H1 (cell line): ENCODE data around the gene MXD1. TPM values are rescaled to one million over a fixed set of nuclear protein-coding genes. Genes with fewer than 3 reads are reported as not detected.

Experiments used
- CTCF ChIA-PET: fragments of 300-600 bp; sonication (Branson Sonifier 250); formaldehyde crosslinking; loops from one replicate; lab custom pipeline; 2021; ENCODE audit not compliant: partially characterized antibody; lab: Charles Lee
- POLR2A ChIA-PET: fragments of 300-600 bp; sonication (Branson Sonifier 250); formaldehyde crosslinking; loops from one replicate; lab custom pipeline; 2021; ENCODE audit warnings: inconsistent platforms; ENCODE audit not compliant: partially characterized antibody; lab: Charles Lee
- DNase-seq, 2 experiments: peaks; one replicate each; pipeline versions ENCODE4 v3.0.0 to v3.0.0-alpha.2; 2010 to 2022; ENCODE audit warnings: low spot score in 2 of 2, low read depth in 1 of 2, mixed read lengths in 1 of 2
- FAIRE-seq: peaks from 2 replicates; lab custom pipeline; 2011; peaks lifted over from hg19 to GRCh38; lab: Jason Lieb, UNC
- H2AFZ ChIP-seq: 2 replicates; pipeline ENCODE4 v1.8.1; 2012; ENCODE audit warnings: low read length, inconsistent platforms
- H2AK5ac ChIP-seq: 2 replicates; pipeline ENCODE4 v1.6.1; 2013; ENCODE audit warnings: low read depth, low read length
- H2BK120ac ChIP-seq: replicated peaks from 2 replicates; pipeline ENCODE3; 2013; ENCODE audit warnings: low read depth, low read length, inconsistent platforms
- H2BK12ac ChIP-seq: 2 replicates; pipeline ENCODE4 v1.6.1; 2013; ENCODE audit warnings: low read depth, low read length
- H2BK15ac ChIP-seq: 2 replicates; pipeline ENCODE4 v1.6.1; 2013; ENCODE audit warnings: low read length
- H2BK20ac ChIP-seq: 2 replicates; pipeline ENCODE4 v1.6.1; 2013; ENCODE audit warnings: low read length
- H2BK5ac ChIP-seq: 2 replicates; pipeline ENCODE4 v1.6.1; 2013; ENCODE audit warnings: low read depth, low read length
- H3K14ac ChIP-seq: 2 replicates; pipeline ENCODE4 v1.6.1; 2013; ENCODE audit warnings: inconsistent platforms; ENCODE audit not compliant: insufficient read length
- H3K18ac ChIP-seq: 2 replicates; pipeline ENCODE4 v1.6.1; 2013; ENCODE audit warnings: low read length; ENCODE audit errors: extremely low read depth
- H3K23ac ChIP-seq: 2 replicates; pipeline ENCODE4 v1.6.1; 2013; ENCODE audit warnings: inconsistent platforms; ENCODE audit not compliant: insufficient read length
- H3K23me2 ChIP-seq: 2 replicates; pipeline ENCODE4 v1.6.1; 2013; ENCODE audit warnings: low read depth, low read length
- H3K27ac ChIP-seq: 2 replicates; pipeline ENCODE4 v1.6.1; 2011; ENCODE audit warnings: low read depth, low read length, inconsistent platforms
- H3K27me3 ChIP-seq, 4 experiments: replicated peaks in 1 of 4; 1 replicate in 1 of 4; 2 replicates in 3 of 4; pipeline versions ENCODE4 v1.6.1 to v1.8.1; 2011 to 2013; ENCODE audit warnings: low read length in 3 of 4, mild to moderate bottlenecking in 3 of 4, inconsistent platforms in 2 of 4, mixed read lengths in 2 of 4, moderate library complexity in 1 of 4; ENCODE audit not compliant: control insufficient read depth in 3 of 4, insufficient read depth in 3 of 4; ENCODE audit errors: extremely low read depth in 1 of 4
- H3K36me3 ChIP-seq, 4 experiments: 2 replicates each; pipeline versions ENCODE4 v1.6.1 to v1.8.1; 2011 to 2013; ENCODE audit warnings: mild to moderate bottlenecking in 4 of 4, low read length in 3 of 4, moderate library complexity in 2 of 4, control low read depth in 1 of 4, inconsistent platforms in 1 of 4; ENCODE audit not compliant: insufficient read depth in 4 of 4, control insufficient read depth in 2 of 4
- H3K4ac ChIP-seq: replicated peaks from 2 replicates; pipeline ENCODE3; 2013; ENCODE audit warnings: low read length, low read depth, mixed read lengths, inconsistent platforms; ENCODE audit not compliant: insufficient read length
- H3K4me1 ChIP-seq, 4 experiments: replicated peaks in 1 of 4; 1 replicate in 1 of 4; 2 replicates in 3 of 4; pipeline versions ENCODE4 v1.6.1 to v1.8.1; 2011 to 2013; ENCODE audit warnings: low read length in 3 of 4, inconsistent platforms in 2 of 4, mixed read lengths in 1 of 4; ENCODE audit not compliant: insufficient read depth in 4 of 4, control insufficient read depth in 3 of 4
- H3K4me2 ChIP-seq, 2 experiments: 2 replicates each; pipeline versions ENCODE4 v1.6.1 to v1.8.1; 2011 to 2013; ENCODE audit warnings: low read depth in 2 of 2, low read length in 2 of 2, control low read depth in 1 of 2, inconsistent platforms in 1 of 2, mild to moderate bottlenecking in 1 of 2; ENCODE audit not compliant: insufficient read depth in 1 of 2
- H3K4me3 ChIP-seq, 4 experiments: fragments of 200-600, 300-600 bp in 1 of 4; sonication (generic), shearing (Covaris generic), sonication (Bioruptor Twin) in 1 of 4; 2 replicates each; pipeline versions ENCODE4 v1.5.1 to v1.8.1; 2011 to 2016; ENCODE audit warnings: low read length in 4 of 4, low read depth in 3 of 4, control low read depth in 2 of 4, inconsistent platforms in 2 of 4, mild to moderate bottlenecking in 2 of 4, mixed read lengths in 1 of 4, moderate library complexity in 1 of 4; ENCODE audit not compliant: insufficient read depth in 2 of 4; ENCODE audit errors: extremely low read depth in 1 of 4
- H3K56ac ChIP-seq: replicated peaks from 2 replicates; pipeline ENCODE3; 2013; ENCODE audit warnings: low read depth, mild to moderate bottlenecking, mixed read lengths, low read length, inconsistent platforms; ENCODE audit not compliant: insufficient read length
- H3K79me1 ChIP-seq: 2 replicates; pipeline ENCODE4 v1.6.1; 2013; ENCODE audit warnings: low read depth, low read length, control low read depth
- H3K79me2 ChIP-seq, 2 experiments: 2 replicates each; pipeline versions ENCODE4 v1.6.1 to v1.8.1; 2012 to 2013; ENCODE audit warnings: low read length in 2 of 2, mild to moderate bottlenecking in 2 of 2, inconsistent platforms in 1 of 2; ENCODE audit not compliant: insufficient read depth in 2 of 2, control insufficient read depth in 1 of 2
- H3K9ac ChIP-seq, 4 experiments: replicated peaks in 1 of 4; 1 replicate in 1 of 4; 2 replicates in 3 of 4; pipeline versions ENCODE4 v1.6.1 to v1.8.1; 2011 to 2013; ENCODE audit warnings: low read depth in 3 of 4, low read length in 3 of 4, control low read depth in 2 of 4, mild to moderate bottlenecking in 2 of 4, moderate library complexity in 2 of 4, inconsistent platforms in 1 of 4; ENCODE audit errors: extremely low read depth in 1 of 4
- H3K9me3 ChIP-seq, 2 experiments: 2 replicates each; pipeline versions ENCODE4 v1.6.1 to v1.8.1; 2012 to 2013; ENCODE audit warnings: mild to moderate bottlenecking in 2 of 2, moderate library complexity in 2 of 2, control low read depth in 1 of 2, inconsistent platforms in 1 of 2, low read depth in 1 of 2, low read length in 1 of 2, mixed read lengths in 1 of 2; ENCODE audit not compliant: insufficient read depth in 2 of 2
- H4K20me1 ChIP-seq, 2 experiments: replicated peaks in 1 of 2; 2 replicates each; pipeline versions ENCODE3 to v1.8.1; 2011 to 2013; ENCODE audit warnings: inconsistent platforms in 2 of 2, low read length in 2 of 2, mild to moderate bottlenecking in 1 of 2; ENCODE audit not compliant: insufficient read depth in 2 of 2, control insufficient read depth in 1 of 2
- H4K5ac ChIP-seq: 2 replicates; pipeline ENCODE4 v1.6.1; 2013; ENCODE audit warnings: low read length, low read depth, mixed read lengths, inconsistent platforms; ENCODE audit not compliant: insufficient read length
- H4K8ac ChIP-seq: 2 replicates; pipeline ENCODE4 v1.8.0; 2013; ENCODE audit warnings: mild to moderate bottlenecking, moderate library complexity, low read length, inconsistent platforms; ENCODE audit not compliant: insufficient read depth; ENCODE audit errors: extremely low read depth
- H4K91ac ChIP-seq: replicated peaks from 2 replicates; pipeline ENCODE3; 2013; ENCODE audit warnings: low read length, mixed read lengths, inconsistent platforms; ENCODE audit not compliant: insufficient read length
- ASH2L ChIP-seq: fragments of 200-600, 300-600 bp; sonication (generic); IDR thresholded peaks from one replicate; pipeline ENCODE4 v1.7.1; 2017; ENCODE audit warnings: low read length
- ATF3 ChIP-seq: IDR thresholded peaks from 2 replicates; pipeline ENCODE4 v1.6.1; 2011; ENCODE audit warnings: low read depth, mild to moderate bottlenecking, low read length; ENCODE audit not compliant: insufficient read depth
- BACH1 ChIP-seq: IDR thresholded peaks from 2 replicates; pipeline ENCODE4 v1.6.1; 2012; ENCODE audit warnings: low read length, improper control_type of control experiment
- HDAC2 ChIP-seq, 2 experiments: fragments of 300-600 bp in 1 of 2; sonication (generic) in 1 of 2; IDR thresholded peaks; 2 replicates each; pipeline ENCODE4 v1.6.1; 2011 to 2012; ENCODE audit warnings: low read depth in 2 of 2, low read length in 2 of 2, mild to moderate bottlenecking in 2 of 2, moderate library complexity in 2 of 2, borderline replicate concordance in 1 of 2, inconsistent platforms in 1 of 2
- KDM4A ChIP-seq: IDR thresholded peaks from one replicate; pipeline ENCODE4 v1.7.1; 2012; ENCODE audit warnings: low read depth, mild to moderate bottlenecking, moderate library complexity, low read length, inconsistent platforms; ENCODE audit not compliant: severe bottlenecking
- MAFK ChIP-seq: IDR thresholded peaks from 2 replicates; pipeline ENCODE4 v1.6.1; 2012; ENCODE audit warnings: low read depth, mild to moderate bottlenecking, improper control_type of control experiment, low read length
- POLR2A ChIP-seq, 2 experiments: IDR thresholded peaks; 1 replicate in 1 of 2; 2 replicates in 1 of 2; pipeline ENCODE4 v1.6.1; 2011; ENCODE audit warnings: low read depth in 2 of 2, low read length in 2 of 2, mild to moderate bottlenecking in 2 of 2; ENCODE audit errors: control extremely low read depth in 1 of 2
- RAD21 ChIP-seq, 2 experiments: IDR thresholded peaks in 1 of 2; conservative IDR thresholded peaks in 1 of 2; 2 replicates each; pipeline ENCODE4 v1.6.1; 2011; ENCODE audit warnings: low read depth in 2 of 2, low read length in 2 of 2, improper control_type of control experiment in 1 of 2, inconsistent platforms in 1 of 2, mild to moderate bottlenecking in 1 of 2, moderate library complexity in 1 of 2
- RFX5 ChIP-seq: IDR thresholded peaks from 2 replicates; pipeline ENCODE4 v1.6.1; 2011; ENCODE audit warnings: low read depth, low read length, improper control_type of control experiment, borderline replicate concordance
- SIRT6 ChIP-seq: IDR thresholded peaks from one replicate; pipeline ENCODE4 v1.7.1; 2012; ENCODE audit warnings: low read length, inconsistent platforms
- SRF ChIP-seq: IDR thresholded peaks from 2 replicates; pipeline ENCODE4 v1.6.1; 2011; ENCODE audit warnings: mild to moderate bottlenecking, low read depth, low read length, moderate library complexity
- TBP ChIP-seq: IDR thresholded peaks from 2 replicates; pipeline ENCODE4 v1.6.1; 2011; ENCODE audit warnings: low read depth, low read length, improper control_type of control experiment
- TCF12 ChIP-seq: IDR thresholded peaks from 2 replicates; pipeline ENCODE4 v1.6.1; 2011; ENCODE audit warnings: low read depth, mild to moderate bottlenecking, low read length
- WGBS, 2 experiments: shearing (Covaris generic) in 1 of 2; methylation state at CpG; one replicate each; pipeline versions ENCODE4 v1.1.6 to v1.1.7; 2013 to 2015; ENCODE audit warnings: low lambda C conversion rate in 2 of 2, mixed read lengths in 2 of 2, inconsistent platforms in 1 of 2, low coverage in 1 of 2, missing lambda C conversion rate in 1 of 2; ENCODE audit not compliant: insufficient replicate concordance in 2 of 2, insufficient coverage in 1 of 2, insufficient read length in 1 of 2; ENCODE audit errors: extremely low coverage in 1 of 2, missing lambda C conversion rate in 1 of 2; 5-methylcytosine and 5-hydroxymethylcytosine counted together
- polyA plus RNA-seq, 7 experiments: library from polyadenylated mRNA; depleted of rRNA in 3 of 7; stranded (reverse) in 5 of 7; unstranded in 2 of 7; fragments of >200 nt in 5 of 7; fragments of 200-250 nt in 2 of 7; gene quantifications; 1 replicate in 5 of 7; 2 replicates in 1 of 7; 4 replicates in 1 of 7; pipeline versions ENCODE4 v1.2.1 to v1.2.3, GENCODE V29; 2011 to 2013; ENCODE audit warnings: missing spikeins in 2 of 7, mixed read lengths in 2 of 7
- total RNA-seq: library from RNA; stranded (reverse); fragmentation: NEBNext Ultra II Directional; extraction: Animal tissue kit (Norgen Biotek cat#: 25700); gene quantifications from 2 replicates; pipeline ENCODE4 v1.2.1, GENCODE V29; 2021
- TF ChIP-seq, protein P1 (sequence below): IDR thresholded peaks from 2 replicates; pipeline ENCODE4 v1.6.1; 2012; ENCODE audit warnings: inconsistent platforms

The MXD1 gene
- total and polyA plus RNA-seq, 2 of the 8 experiments (the other 6 are each of a cell fraction or from before 2014, with no cell fraction given), result 1.6 to 2.6 TPM

- Histone ChIP-seq H3K18ac (no peak overlapping the region), H4K8ac (no peak overlapping the region), H3K9me3 (no peaks in the 10 kb centered on the region), H3K4ac (no peak overlapping the region), H2BK15ac (no peak overlapping the region), H3K4me1 (peaks cover 0 to 3% (median 0%) of the 10 kb centered on the region in 4 experiments; a peak in 2 of 7 replicates), H2AFZ (no peak overlapping the region), H2AK5ac (no peak overlapping the region), H3K23ac (no peak overlapping the region), H3K79me2 (no peaks in the 10 kb centered on the region), H4K91ac (no peak overlapping the region), H2BK120ac (no peak overlapping the region), H3K27me3 (no peaks in the 10 kb centered on the region; a peak in 1 of 7 replicates), H3K4me2 (no peak overlapping the region), H3K27ac (no peak overlapping the region), H4K20me1 (no peaks in the 10 kb centered on the region), H3K56ac (no peak overlapping the region), H3K79me1 (no peaks in the 10 kb centered on the region), H3K23me2 (no peaks in the 10 kb centered on the region), H3K9ac (no peak overlapping the region), H3K4me3 (no peak overlapping the region), H3K14ac (no peak overlapping the region), H4K5ac (no peak overlapping the region), H2BK5ac (no peak overlapping the region), H2BK12ac (no peak overlapping the region), H2BK20ac (no peak overlapping the region), H3K36me3 (peaks cover 0 to 2% (median 0%) of the 10 kb centered on the region in 4 experiments; a peak in 1 of 8 replicates)
- CTCF ChIA-PET, result interaction anchor here (1.0 kb wide), 1 partner anchor 14 kb away, joined by 4 read pairs; no protein-coding TSS in a partner anchor
- FAIRE-seq, result no peak
- DNase-seq, result no peak
- WGBS, 2 experiments, result 78% methylated on average over 3 of the region's 3 CpGs; no CpG with 5 or more reads in 1 of the 2 experiments
- POLR2A ChIA-PET, result interaction anchor here (0.7 kb wide), 1 partner anchor 23 kb away, joined by 3 read pairs; no protein-coding TSS in a partner anchor
- no peak for TF ChIP-seq SIRT6
- TF ChIP-seq, protein P1, sequence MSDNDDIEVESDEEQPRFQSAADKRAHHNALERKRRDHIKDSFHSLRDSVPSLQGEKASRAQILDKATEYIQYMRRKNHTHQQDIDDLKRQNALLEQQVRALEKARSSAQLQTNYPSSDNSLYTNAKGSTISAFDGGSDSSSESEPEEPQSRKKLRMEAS, result no peak
- no peak for TF ChIP-seq RFX5
- TF ChIP-seq BACH1, result no peak
- no peak for TF ChIP-seq KDM4A
- TF ChIP-seq POLR2A (IDR thresholded peaks at IDR 0.05; ENCODE audit: control extremely low read depth in 1 of 2, low read depth in 2 of 2, low read length in 2 of 2), result no peak
- TF ChIP-seq TCF12, result no peak
- no peak for TF ChIP-seq RAD21 (IDR thresholded peaks at IDR 0.05 in 1 of 2, conservative IDR thresholded peaks at IDR 0.05 in 1 of 2; ENCODE audit: low read depth in 2 of 2, low read length in 2 of 2)
- no peak for TF ChIP-seq ASH2L
- TF ChIP-seq ATF3, result no peak
- no peak for TF ChIP-seq SRF
- no peak for TF ChIP-seq MAFK
- no peak for TF ChIP-seq TBP
- no peak for TF ChIP-seq HDAC2 (IDR thresholded peaks at IDR 0.05; ENCODE audit: borderline replicate concordance in 1 of 2, low read depth in 2 of 2, low read length in 2 of 2)
These were observed 74.1 kb downstream of the MXD1 start for GRCh38 chr2:69989009-69989408.
